Endodermal cell (in vitro differentiated cells): ENCODE data around the gene GNAQ. TPM values are rescaled to one million over a fixed set of nuclear protein-coding genes. Genes with fewer than 3 reads are reported as not detected.

ENCODE experiments used
- DNase-seq: peaks from one replicate; pipeline ENCODE4 v3.0.0-alpha.2; 2017
- H3K27ac ChIP-seq: 2 replicates; pipeline ENCODE4 v1.5.1; 2013; ENCODE audit warnings: mild to moderate bottlenecking, low read depth, low read length, moderate library complexity
- H3K27me3 ChIP-seq: 2 replicates; pipeline ENCODE4 v1.6.1; 2013; ENCODE audit warnings: mild to moderate bottlenecking, low read length, moderate library complexity; ENCODE audit not compliant: insufficient read depth, control insufficient read depth, poor library complexity, severe bottlenecking
- H3K36me3 ChIP-seq: 2 replicates; pipeline ENCODE4 v1.7.0; 2013; ENCODE audit warnings: mild to moderate bottlenecking, low read length, moderate library complexity; ENCODE audit not compliant: control insufficient read depth, insufficient read depth
- H3K4me1 ChIP-seq: one replicate; pipeline ENCODE4 v1.7.0; 2013; ENCODE audit warnings: low read length; ENCODE audit not compliant: control insufficient read depth, insufficient read depth
- H3K4me3 ChIP-seq: 2 replicates; pipeline ENCODE4 v1.5.1; 2013; ENCODE audit warnings: mild to moderate bottlenecking, low read length, moderate library complexity
- H3K9ac ChIP-seq: 2 replicates; pipeline ENCODE4 v1.6.1; 2013; ENCODE audit warnings: mild to moderate bottlenecking, low read length, moderate library complexity; ENCODE audit not compliant: poor library complexity, severe bottlenecking; ENCODE audit errors: extremely low read depth
- H3K9me3 ChIP-seq: 2 replicates; pipeline ENCODE4 v1.6.1; 2013; ENCODE audit warnings: mild to moderate bottlenecking, low read length, moderate library complexity; ENCODE audit not compliant: control insufficient read depth
- H3K27ac Mint-ChIP-seq: 2 replicates; pipeline ENCODE4 v1.8.0; 2020; ENCODE audit warnings: mixed read lengths
- H3K27me3 Mint-ChIP-seq: 2 replicates; pipeline ENCODE4 v1.8.0; 2021; ENCODE audit warnings: mild to moderate bottlenecking, mixed read lengths; ENCODE audit not compliant: insufficient read depth
- H3K36me3 Mint-ChIP-seq: 2 replicates; pipeline ENCODE4 v1.8.0; 2020; ENCODE audit warnings: low read depth, mixed read lengths
- H3K4me1 Mint-ChIP-seq: 2 replicates; pipeline ENCODE4 v1.8.0; 2020; ENCODE audit warnings: mixed read lengths
- H3K4me3 Mint-ChIP-seq: 2 replicates; pipeline ENCODE4 v1.8.0; 2020; ENCODE audit warnings: mild to moderate bottlenecking, moderate library complexity, mixed read lengths
- H3K9me3 Mint-ChIP-seq: 2 replicates; pipeline ENCODE4 v1.8.0; 2020; ENCODE audit warnings: mild to moderate bottlenecking, mixed read lengths
- CTCF ChIP-seq: fragments of 200-600 bp; sonication (generic); conservative IDR thresholded peaks from 2 replicates; pipeline ENCODE4 v1.5.0; 2021; ENCODE audit warnings: antibody characterized with exemption, mild to moderate bottlenecking
- WGBS, 2 experiments: methylation state at CpG; one replicate each; pipeline versions ENCODE4 v1.1.5 to v1.1.7; 2013; ENCODE audit warnings: missing lambda C conversion rate in 2 of 2, mixed read lengths in 1 of 2; ENCODE audit not compliant: insufficient coverage in 1 of 2, insufficient read length in 1 of 2; 5-methylcytosine and 5-hydroxymethylcytosine counted together
- total RNA-seq, 2 donors: library from RNA; stranded (reverse); fragmentation: NEBNext Ultra II Directional in 1 of 2; extraction: Animal tissue kit (Norgen Biotek cat#: 25700) in 1 of 2; gene quantifications; 2 replicates in 1 of 2; 3 replicates in 1 of 2; pipeline ENCODE4 v1.2.1, GENCODE V29; 2021

The GNAQ gene
- total RNA-seq, 2 donors from 2014 or later = 46.0 to 57.6 TPM

GRCh38 chr9:77987081-77987656, 44.4 kb downstream of the GNAQ start:
- TF ChIP-seq CTCF = no peak
- Histone ChIP-seq H3K4me1 (no peaks in the 10 kb centered on the region), H3K27ac (no peak overlapping the region), H3K9ac (no peak overlapping the region), H3K4me3 (no peak overlapping the region), H3K36me3 (peaks cover 4% of the 10 kb centered on the region), H3K27me3 (no peaks in the 10 kb centered on the region), H3K9me3 (peaks cover 4% of the 10 kb centered on the region)
- WGBS, 2 experiments = 96 to 98% methylated on average over 6 to 7 of the region's 7 CpGs
- Mint-ChIP-seq H3K27me3 (no peaks in the 10 kb centered on the region), H3K4me1 (peaks cover 7% of the 10 kb centered on the region), H3K36me3 (peaks cover 7% of the 10 kb centered on the region), H3K4me3 (no peak overlapping the region), H3K27ac (no peak overlapping the region), H3K9me3 (peaks cover 3% of the 10 kb centered on the region)
- DNase-seq = no peak

GRCh38 chr9:77985996-77986395, 45.6 kb downstream of the GNAQ start:
- no peak for DNase-seq
- H3K9me3 Mint-ChIP-seq = no peaks in the 10 kb centered on the region
- H3K36me3 Mint-ChIP-seq = no peaks in the 10 kb centered on the region
- Histone ChIP-seq H3K27me3 (no peaks in the 10 kb centered on the region), H3K27ac (no peak overlapping the region), H3K4me1 (peaks cover 3% of the 10 kb centered on the region), H3K9me3 (no peaks in the 10 kb centered on the region), H3K4me3 (no peak overlapping the region), H3K9ac (no peak overlapping the region), H3K36me3 (no peaks in the 10 kb centered on the region)
- H3K27me3 Mint-ChIP-seq = no peaks in the 10 kb centered on the region
- peaks cover 11% of the 10 kb centered on the region for H3K4me1 Mint-ChIP-seq
- WGBS, 2 experiments = 90 to 91% methylated on average over 1 of the region's 1 CpG
- H3K27ac Mint-ChIP-seq = no peak overlapping the region
- H3K4me3 Mint-ChIP-seq = no peak overlapping the region
- no peak for TF ChIP-seq CTCF

GRCh38 chr9:77983320-77983662, 48.3 kb downstream of the GNAQ start:
- no peak overlapping the region for H3K4me3 Mint-ChIP-seq

More at GRCh38 chr9:77983320-77983662, 48.3 kb downstream of the GNAQ start:
- Histone ChIP-seq H3K4me1 (peaks cover 3% of the 10 kb centered on the region), H3K4me3 (no peak overlapping the region), H3K9me3 (no peaks in the 10 kb centered on the region), H3K9ac (no peak overlapping the region), H3K36me3 (no peaks in the 10 kb centered on the region), H3K27ac (no peak overlapping the region), H3K27me3 (no peaks in the 10 kb centered on the region)
- TF ChIP-seq CTCF = no peak
- Mint-ChIP-seq H3K27ac (no peak overlapping the region), H3K9me3 (no peaks in the 10 kb centered on the region), H3K27me3 (no peaks in the 10 kb centered on the region), H3K4me1 (peaks cover 20% of the 10 kb centered on the region), H3K36me3 (peaks cover 1% of the 10 kb centered on the region)
- DNase-seq = no peak
- 100% methylated on average over 1 of the region's 1 CpG; no CpG with 5 or more reads in 1 of the 2 experiments for WGBS, 2 experiments
